DMS114 treated with DMSO at 0.1 percent for 48 hours (cell line): ENCODE data around the gene CDC42BPA.

Experiments used
- DNase-seq: peaks from one replicate; lab custom pipeline; 2025; ENCODE audit not compliant: unreplicated experiment; lab: John Stamatoyannopoulos, UW

The CDC42BPA gene

GRCh38 chr1:226981838-226982237 is 336.5 kb downstream of the CDC42BPA start:
- no peak for DNase-seq

DNA sequence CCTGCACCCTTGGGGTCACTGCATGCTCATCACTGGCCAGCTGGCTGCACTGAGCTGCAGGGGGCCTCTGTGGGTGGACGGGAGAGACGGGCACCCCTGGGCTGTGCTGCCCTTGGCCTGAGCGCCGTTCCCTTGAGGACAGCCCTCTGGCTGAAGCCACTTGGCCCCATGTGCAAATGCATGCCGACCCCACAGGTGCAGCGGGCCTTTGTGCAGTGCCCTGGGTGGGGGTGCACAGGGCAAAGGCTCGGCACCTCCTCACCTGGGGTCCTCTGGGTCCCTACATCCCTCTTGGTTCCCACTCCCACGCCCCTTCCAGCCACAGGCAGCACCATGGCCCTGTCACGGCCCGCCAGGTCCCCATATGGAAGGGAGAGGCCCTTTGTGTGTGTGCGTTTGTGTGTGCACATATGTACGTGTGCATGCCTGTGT is 336.9 kb downstream of the CDC42BPA start:
- no peak for DNase-seq

DNA sequence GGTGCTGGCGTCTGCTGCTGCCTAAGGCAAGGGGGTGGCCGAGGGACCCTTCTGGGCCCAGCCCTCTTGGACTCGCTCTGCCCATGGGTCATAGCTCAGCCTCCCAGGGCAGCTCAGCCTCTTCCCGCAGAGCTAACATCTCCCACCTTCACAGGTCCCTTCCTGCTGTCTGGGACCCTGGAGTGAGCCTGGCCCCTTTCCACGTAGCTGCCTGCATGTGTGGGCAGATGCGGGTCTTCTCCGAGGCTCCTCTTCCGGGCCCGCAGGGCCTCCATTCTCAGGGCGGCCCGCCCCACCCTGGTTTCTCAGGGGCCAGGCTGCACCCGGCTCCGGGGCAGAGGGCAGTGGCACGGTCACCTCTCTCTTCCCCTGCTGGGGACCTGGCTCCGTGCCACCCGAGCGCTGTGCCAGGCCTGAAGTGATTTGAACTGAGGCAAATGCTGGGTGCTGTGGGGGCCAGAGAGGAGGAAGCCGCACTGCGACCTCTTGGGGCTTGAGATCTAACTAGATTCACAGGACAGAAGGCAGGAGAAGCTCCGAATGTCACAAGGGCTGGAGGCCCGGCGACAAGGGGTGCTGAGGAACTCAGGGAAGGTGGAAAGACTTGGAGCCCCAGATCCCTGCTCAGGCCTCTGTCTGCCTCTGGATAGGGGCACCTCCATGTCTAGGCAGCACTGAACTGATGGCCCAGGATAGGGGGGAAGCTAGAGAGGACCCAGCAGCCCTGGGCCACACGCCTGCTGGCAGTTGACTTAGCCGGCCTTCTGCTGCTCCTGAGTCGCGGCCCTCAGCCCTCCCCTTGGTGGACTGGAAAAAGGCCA is 337.5 kb downstream of the CDC42BPA start:
- no peak for DNase-seq

- no peak for DNase-seq
Observed at GRCh38 chr1:226980122-226980560, 338.2 kb downstream of the CDC42BPA start.

DNA sequence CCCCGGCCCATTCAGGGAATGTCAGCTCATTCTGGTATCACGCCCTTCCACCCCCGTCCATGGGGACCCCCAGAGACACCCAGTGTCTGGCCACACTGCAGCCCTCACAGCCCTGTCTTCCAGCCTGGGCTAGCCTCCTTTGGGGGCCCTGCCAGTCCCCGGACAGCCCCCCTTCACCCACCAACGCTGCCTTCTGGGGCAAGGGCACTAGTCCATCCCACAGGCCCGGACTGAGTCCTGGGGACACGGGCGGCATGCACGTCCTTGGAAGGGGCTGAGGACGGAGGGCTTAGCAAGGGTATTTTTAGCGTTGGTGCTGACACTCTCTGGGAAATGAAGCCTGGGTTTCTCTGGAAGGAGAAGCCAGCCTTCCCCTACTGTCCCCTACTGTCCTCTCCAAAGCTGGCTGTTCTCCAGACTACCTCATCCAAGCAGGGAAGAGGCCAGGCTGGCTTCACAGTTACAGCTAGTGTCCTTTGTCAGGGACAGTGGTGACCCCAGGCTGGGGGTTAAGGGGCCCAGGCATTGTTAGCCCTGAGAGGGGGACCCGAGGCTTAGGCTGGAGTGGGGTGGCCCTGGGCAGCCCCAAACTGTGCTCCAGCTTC is 338.7 kb downstream of the CDC42BPA start:
- no peak for DNase-seq

- no peak for DNase-seq
Observed at GRCh38 chr1:226979115-226979516, 339.2 kb downstream of the CDC42BPA start.

- no peak for DNase-seq
Observed at GRCh38 chr1:226978432-226979114, 339.7 kb downstream of the CDC42BPA start.

DNA sequence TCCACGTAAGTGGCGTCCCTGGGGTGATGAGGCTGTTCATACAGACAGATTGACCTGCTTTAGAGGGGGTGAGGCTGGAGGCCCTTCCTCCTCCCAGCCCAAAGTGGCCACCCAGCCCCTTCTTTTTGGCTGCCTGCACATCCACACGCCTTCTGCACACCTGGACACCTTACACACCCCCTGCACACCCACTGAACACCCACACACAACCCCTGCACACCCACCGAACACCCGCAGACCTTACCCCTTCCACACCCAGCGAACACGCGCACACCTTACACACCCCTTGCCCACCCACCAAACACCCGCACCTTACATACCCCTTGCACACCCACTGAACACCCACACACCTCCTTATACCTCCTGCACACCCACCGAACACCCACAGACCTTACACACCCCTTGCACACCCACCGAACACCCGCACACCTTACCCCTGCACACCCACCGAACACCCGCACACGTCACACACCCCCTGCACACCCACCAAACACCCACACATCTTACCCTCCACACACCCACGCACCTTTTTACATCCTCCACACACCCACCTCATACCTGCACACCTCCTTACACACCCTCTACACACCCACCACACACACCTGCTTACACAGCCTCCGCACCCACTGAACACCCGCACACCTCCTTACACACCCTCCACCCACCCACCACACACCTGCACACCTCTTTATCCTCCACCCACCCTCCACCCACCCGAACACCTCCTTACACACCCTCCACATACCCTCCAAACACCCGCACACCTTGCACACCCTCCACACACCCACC is 340.5 kb downstream of the CDC42BPA start:
- DNase-seq: no peak

- DNase-seq: no peak
Observed at GRCh38 chr1:226976978-226977642, 341.2 kb downstream of the CDC42BPA start.

DNA sequence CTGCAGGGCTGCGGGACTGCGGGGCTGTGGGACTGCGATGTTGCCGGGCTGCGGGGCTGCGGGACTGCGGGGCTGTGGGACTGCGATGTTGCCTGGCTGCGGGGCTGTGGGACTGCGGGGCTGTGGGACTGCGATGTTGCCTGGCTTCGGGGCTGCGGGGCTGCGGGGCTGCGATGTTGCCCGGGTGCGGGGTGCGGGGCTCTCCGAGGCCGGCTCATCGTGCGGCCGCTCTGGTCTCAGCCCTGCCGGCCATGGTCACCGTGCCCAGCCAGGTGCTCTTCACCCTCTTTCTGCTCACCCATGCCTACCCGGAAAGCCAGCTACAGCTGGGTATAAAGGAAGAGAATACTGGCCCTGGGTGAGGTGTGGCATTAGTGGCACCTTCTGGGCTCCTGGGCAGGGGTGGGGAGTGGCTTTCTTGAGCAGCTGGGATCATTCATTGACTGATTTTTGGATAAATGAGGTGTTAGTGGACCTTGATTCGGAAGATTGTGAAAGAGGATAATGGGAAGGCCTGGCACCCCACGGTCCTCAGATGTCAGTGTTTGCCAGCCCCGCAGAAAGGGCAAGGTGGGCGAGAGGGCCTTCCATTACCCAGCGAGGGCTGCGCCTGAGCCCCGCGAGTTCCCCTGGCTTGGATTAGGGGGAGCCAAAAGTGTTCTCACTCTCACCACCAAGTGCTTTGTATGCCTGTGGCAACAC is 341.9 kb downstream of the CDC42BPA start:
- DNase-seq: no peak

- no peak for DNase-seq
Observed at GRCh38 chr1:226975259-226976250, 342.7 kb downstream of the CDC42BPA start.

- DNase-seq: no peak
Observed at GRCh38 chr1:226974544-226975258, 343.6 kb downstream of the CDC42BPA start.

- DNase-seq: no peak
Observed at GRCh38 chr1:226973898-226974543, 344.3 kb downstream of the CDC42BPA start.

GRCh38 chr1:226973371-226973897 is 344.9 kb downstream of the CDC42BPA start:
- no peak for DNase-seq

DNA sequence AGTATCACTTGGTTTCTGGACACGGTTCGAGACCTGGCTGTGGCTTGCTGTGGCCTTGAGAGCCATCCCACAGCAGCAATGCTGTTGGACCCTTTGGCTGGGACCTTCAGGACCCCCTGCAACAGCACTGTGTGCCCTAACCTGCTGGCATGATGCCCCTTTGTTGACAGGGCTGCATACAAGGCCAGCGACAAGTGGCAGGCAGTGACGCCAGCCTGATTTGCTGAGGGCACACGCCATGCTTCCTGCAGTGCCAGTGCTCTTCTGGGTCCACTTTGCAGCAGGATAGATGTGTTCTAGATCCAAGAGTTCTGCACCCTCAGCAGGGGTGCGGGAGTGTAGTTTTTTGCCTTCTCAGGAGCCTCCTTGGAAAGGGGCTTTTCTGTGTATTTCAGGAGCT is 345.4 kb downstream of the CDC42BPA start:
- DNase-seq: no peak

DNA sequence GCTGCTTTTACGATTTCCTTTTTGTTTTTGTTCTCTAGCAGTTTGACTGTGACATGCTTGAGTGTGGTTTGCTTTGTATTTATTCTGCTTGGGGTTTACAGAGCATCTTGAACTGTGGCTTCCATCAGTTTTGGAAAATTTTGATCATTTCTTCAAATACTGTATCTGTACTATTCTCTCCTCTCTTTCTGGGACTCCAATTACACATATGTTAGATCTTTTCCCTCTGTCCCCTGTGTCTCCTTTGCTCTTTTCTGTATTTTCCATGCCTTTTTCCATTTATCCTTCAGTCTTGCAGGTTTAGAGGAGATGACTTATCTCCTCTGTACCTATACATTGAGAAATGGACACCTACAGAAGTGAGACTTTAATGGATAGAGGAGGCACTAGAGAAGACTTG is 346.5 kb downstream of the CDC42BPA start:
- no peak for DNase-seq

DNA sequence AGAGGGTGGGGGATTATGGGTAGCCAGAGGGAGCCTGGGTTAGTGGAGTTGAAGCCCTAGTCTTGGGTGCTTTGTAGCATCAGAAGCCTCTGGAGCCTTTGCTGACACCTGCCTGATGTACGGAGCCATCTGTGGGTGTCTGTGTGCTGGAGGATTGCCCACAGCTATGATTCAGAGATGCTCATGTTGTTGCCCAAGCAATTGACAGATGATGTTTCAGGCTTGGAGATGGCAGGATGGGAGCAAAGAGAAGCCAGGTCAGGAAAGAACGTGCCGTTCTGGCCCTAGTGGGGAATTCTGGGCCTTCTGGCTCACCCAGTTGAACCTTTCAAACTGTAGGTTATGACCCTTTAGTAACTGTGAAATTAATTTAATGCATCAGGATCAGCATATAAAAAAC is 350.6 kb downstream of the CDC42BPA start:
- no peak for DNase-seq
